Calu3 (cell line): ENCODE results near the gene SAYSD1. TPM values are rescaled to one million over a fixed set of nuclear protein-coding genes. Genes with fewer than 3 reads are reported as not detected.

Experiments
- BruUV-seq: library from RNA; stranded (reverse); fragments of 400-500 nt; replicated peaks from 2 replicates; lab custom pipeline; 2021; lab: Mats Ljungman, UMichigan
- CTCF ChIA-PET: fragments of 300-600 bp; sonication (Branson Sonifier 250); formaldehyde crosslinking; loops from one replicate; lab custom pipeline; 2022; ENCODE audit warnings: antibody characterized with exemption; lab: Charles Lee
- DNase-seq: peaks from one replicate; pipeline ENCODE4 v3.0.0; 2022
- H3K27ac Mint-ChIP-seq: one replicate; pipeline ENCODE4 v1.8.0; 2022; ENCODE audit warnings: mixed read lengths; ENCODE audit not compliant: unreplicated experiment
- H3K27me3 Mint-ChIP-seq: one replicate; pipeline ENCODE4 v1.8.0; 2022; ENCODE audit warnings: mixed read lengths; ENCODE audit not compliant: unreplicated experiment
- H3K36me3 Mint-ChIP-seq: one replicate; pipeline ENCODE4 v1.8.0; 2022; ENCODE audit warnings: mild to moderate bottlenecking, moderate library complexity, mixed read lengths; ENCODE audit not compliant: insufficient read depth, unreplicated experiment
- H3K4me1 Mint-ChIP-seq: one replicate; pipeline ENCODE4 v1.8.0; 2022; ENCODE audit warnings: mild to moderate bottlenecking, low read depth, mixed read lengths; ENCODE audit not compliant: unreplicated experiment
- H3K4me3 Mint-ChIP-seq: one replicate; pipeline ENCODE4 v1.8.0; 2022; ENCODE audit warnings: mild to moderate bottlenecking, low read depth, moderate library complexity, mixed read lengths; ENCODE audit not compliant: unreplicated experiment
- H3K9me3 Mint-ChIP-seq: one replicate; pipeline ENCODE4 v1.8.0; 2022; ENCODE audit warnings: low read depth, mixed read lengths; ENCODE audit not compliant: unreplicated experiment
- intact Hi-C: fragments of 100-400 bp; cut with micrococcal nuclease; formaldehyde crosslinking; loops from one replicate; pipeline ENCODE4 v1.10.0; 2022; ENCODE audit not compliant: unreplicated experiment
- total RNA-seq: library from RNA; stranded (reverse); gene quantifications from 2 replicates; pipeline ENCODE4 v1.2.3, GENCODE V29; 2022
- TF ChIP-seq, protein P1 (sequence below): fragments of 200-600 bp; IDR thresholded peaks from one replicate; pipeline ENCODE4 v1.8.0; 2022; ENCODE audit warnings: antibody characterized with exemption; ENCODE audit not compliant: unreplicated experiment

SAYSD1 gene
- total RNA-seq, 1 experiment from 2014 or later, result 23.2 TPM

DNA sequence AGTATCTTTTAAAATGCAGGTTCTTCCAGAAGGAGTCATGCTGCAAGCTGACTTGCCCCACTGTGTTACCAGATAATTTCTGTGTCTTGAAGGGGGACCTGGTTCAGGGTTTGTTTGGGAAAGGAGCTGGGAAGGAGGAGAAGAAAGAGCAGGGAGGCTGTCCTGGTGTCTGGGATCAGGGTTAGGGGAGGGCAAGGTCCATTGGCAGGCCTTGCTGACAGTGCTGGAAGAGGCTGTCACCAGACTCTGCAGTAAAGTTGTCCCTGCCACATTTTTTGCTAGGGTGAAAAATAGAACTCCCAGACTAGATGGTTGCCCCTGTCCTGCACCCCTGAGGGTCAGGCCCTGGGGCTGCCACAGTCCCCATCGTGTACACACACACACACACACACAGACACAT lies 51.5 kb downstream of the SAYSD1 start:
- Mint-ChIP-seq H3K36me3 (peaks cover 4% of the 10 kb centered on the region), H3K27me3 (peaks cover 13% of the 10 kb centered on the region), H3K4me3 (no peak overlapping the region), H3K9me3 (no peaks in the 10 kb centered on the region), H3K4me1 (no peaks in the 10 kb centered on the region), H3K27ac (no peak overlapping the region)
- intact Hi-C loops, result no loop called here
- BruUV-seq, result no TSS peak
- TF ChIP-seq, protein P1, sequence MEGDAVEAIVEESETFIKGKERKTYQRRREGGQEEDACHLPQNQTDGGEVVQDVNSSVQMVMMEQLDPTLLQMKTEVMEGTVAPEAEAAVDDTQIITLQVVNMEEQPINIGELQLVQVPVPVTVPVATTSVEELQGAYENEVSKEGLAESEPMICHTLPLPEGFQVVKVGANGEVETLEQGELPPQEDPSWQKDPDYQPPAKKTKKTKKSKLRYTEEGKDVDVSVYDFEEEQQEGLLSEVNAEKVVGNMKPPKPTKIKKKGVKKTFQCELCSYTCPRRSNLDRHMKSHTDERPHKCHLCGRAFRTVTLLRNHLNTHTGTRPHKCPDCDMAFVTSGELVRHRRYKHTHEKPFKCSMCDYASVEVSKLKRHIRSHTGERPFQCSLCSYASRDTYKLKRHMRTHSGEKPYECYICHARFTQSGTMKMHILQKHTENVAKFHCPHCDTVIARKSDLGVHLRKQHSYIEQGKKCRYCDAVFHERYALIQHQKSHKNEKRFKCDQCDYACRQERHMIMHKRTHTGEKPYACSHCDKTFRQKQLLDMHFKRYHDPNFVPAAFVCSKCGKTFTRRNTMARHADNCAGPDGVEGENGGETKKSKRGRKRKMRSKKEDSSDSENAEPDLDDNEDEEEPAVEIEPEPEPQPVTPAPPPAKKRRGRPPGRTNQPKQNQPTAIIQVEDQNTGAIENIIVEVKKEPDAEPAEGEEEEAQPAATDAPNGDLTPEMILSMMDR, result no peak
- CTCF ChIA-PET, result no interaction called here
- no peak for DNase-seq

DNA sequence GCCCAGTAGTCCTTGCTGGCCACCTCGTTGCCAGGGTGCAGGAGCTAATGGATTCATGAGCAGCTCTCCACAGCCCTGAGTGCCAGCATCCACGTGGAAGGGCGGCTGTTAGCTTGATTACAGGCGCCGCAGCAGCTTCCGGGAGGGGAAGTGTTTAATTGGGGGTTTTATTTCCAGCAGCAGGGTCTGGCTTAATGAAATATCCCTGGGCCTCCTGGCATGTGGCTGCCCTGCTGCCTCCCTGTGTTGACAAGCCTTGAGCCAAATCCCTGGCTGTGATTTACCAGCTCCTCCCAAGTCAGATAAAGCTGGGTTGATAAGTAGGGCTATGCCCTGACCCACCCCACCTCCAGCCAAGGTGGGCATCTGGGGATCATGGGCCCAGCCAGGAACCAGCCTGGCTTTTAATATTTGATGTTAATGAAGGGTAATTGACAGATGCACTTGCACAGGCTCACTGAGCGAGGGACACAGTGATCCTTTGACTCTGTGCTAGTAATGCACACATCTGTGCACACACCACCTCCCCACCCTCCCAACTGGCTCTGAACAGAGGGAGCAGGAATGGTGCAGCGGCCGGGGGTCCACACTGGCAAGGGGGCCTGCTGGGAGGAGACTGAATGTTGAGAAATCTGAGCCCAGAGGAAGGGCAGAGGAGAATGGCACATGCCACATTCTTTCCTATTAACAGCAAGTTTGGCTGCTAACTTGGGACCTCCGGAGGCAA lies 52.8 kb downstream of the SAYSD1 start:
- DNase-seq, result no peak
- H3K9me3 Mint-ChIP-seq, result no peaks in the 10 kb centered on the region
- H3K27me3 Mint-ChIP-seq, result peaks cover 13% of the 10 kb centered on the region
- BruUV-seq, result no TSS peak
- no peak overlapping the region for H3K27ac Mint-ChIP-seq
- TF ChIP-seq, protein P1, result no peak
- CTCF ChIA-PET, result no interaction called here
- peaks cover 4% of the 10 kb centered on the region for H3K36me3 Mint-ChIP-seq
- no peak overlapping the region for H3K4me3 Mint-ChIP-seq
- intact Hi-C loops, result no loop called here
- no peaks in the 10 kb centered on the region for H3K4me1 Mint-ChIP-seq

DNA sequence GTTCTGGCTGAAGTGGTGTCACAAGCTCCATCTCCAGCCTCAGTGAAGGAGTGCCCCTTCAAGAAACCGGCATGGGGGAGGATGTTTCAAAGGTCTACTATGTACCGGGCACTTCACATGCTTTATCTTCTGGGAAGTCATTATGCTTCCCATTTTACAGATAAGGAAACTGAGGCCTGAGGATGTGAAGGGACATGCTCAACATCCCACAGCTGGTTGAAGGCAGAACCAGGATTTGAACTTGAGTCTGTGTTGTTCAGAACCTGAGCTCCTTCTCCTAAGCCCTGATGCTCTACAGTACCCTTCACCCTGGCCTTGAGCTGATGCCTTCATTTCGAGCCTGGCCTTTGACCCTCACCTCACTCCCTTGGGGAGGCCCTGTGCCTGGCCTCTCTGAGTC lies 53.4 kb downstream of the SAYSD1 start:
- BruUV-seq, result no TSS peak
- no peak overlapping the region for H3K27ac Mint-ChIP-seq
- no peak for DNase-seq
- peaks cover 13% of the 10 kb centered on the region for H3K27me3 Mint-ChIP-seq
- CTCF ChIA-PET, result interaction anchor here (0.6 kb wide), 1 partner anchor 10 kb away, joined by 4 read pairs; no protein-coding TSS in a partner anchor
- TF ChIP-seq, protein P1, result no peak
- H3K36me3 Mint-ChIP-seq, result peaks cover 4% of the 10 kb centered on the region
- H3K4me3 Mint-ChIP-seq, result no peak overlapping the region
- intact Hi-C loops, result no loop called here
- no peaks in the 10 kb centered on the region for H3K9me3 Mint-ChIP-seq
- H3K4me1 Mint-ChIP-seq, result no peaks in the 10 kb centered on the region

DNA sequence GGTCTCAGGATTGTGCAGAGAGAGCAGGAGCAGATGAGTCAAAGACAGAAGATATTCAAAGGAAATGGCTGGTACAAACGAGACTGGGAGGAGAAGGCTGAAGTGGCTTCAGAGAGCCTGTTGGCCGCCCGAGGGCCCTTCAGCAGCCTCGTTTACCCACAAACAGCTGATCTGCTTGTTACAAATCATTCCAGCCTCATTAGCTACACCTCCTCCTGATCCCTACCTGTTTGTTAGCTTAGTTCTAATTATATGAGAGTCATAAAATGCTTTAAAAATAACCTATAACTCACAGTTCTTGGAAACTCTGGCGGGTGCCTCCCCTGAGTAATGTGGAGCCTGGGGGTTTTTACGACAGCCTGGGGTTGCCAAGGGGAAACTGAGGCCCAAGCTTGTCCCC lies 53.8 kb downstream of the SAYSD1 start:
- Mint-ChIP-seq H3K4me3 (no peak overlapping the region), H3K27ac (no peak overlapping the region), H3K36me3 (peaks cover 4% of the 10 kb centered on the region), H3K27me3 (peaks cover 13% of the 10 kb centered on the region), H3K9me3 (no peaks in the 10 kb centered on the region), H3K4me1 (no peaks in the 10 kb centered on the region)
- intact Hi-C loops, result no loop called here
- no TSS peak for BruUV-seq
- DNase-seq, result no peak
- CTCF ChIA-PET, result interaction anchor here (0.6 kb wide), 1 partner anchor 10 kb away, joined by 4 read pairs; no protein-coding TSS in a partner anchor
- TF ChIP-seq, protein P1, result no peak
